SIG-M5 treated with dmso at 0.1 percent for 504 hours (cell line): Measurements from ENCODE around the gene COL12A1.

Experiments used
- DNase-seq: peaks from one replicate; lab custom pipeline; 2025; ENCODE audit not compliant: unreplicated experiment; lab: John Stamatoyannopoulos, UW

Gene COL12A1

DNA sequence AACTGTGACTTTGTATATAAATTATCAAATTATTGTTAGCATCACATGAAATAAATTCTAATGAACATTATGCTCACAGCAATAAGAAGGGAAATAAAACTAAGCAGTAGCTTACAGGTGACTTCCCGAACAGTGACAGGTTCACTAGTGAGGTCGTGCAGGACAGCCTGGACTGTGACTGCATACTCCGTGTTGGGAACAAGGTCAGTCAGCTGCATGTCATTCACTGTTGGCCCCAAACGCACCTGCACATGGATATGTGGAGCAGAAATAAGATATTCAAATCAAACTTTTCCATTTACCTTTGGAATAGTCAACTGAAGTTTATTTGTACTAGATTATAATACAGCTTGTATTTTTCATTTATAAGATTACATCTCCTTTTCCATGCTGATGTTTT, 60.6 kb downstream of the COL12A1 start:
- DNase-seq = no peak

GRCh38 chr6:75144386-75144785, 61.5 kb downstream of the COL12A1 start:
- DNase-seq = no peak

DNA sequence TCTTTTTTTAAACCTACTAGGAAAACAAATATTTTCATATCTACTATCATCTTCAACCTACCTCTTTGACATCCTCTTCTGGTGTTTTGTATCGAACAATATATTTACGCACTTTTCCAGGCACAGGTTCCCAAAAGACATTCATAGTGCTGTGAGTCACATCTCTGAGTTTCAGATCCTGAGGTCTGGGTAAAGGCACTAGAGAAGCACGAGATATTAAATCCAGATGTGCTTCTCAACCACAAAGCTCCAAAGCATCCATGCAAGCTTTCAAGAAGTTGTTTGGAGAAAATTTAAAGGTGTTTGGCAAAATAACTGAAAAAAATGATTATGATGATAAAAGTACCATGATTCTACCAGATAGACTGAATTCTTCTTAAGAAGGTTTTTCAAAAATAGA, 62.7 kb downstream of the COL12A1 start:
- no peak for DNase-seq

DNA sequence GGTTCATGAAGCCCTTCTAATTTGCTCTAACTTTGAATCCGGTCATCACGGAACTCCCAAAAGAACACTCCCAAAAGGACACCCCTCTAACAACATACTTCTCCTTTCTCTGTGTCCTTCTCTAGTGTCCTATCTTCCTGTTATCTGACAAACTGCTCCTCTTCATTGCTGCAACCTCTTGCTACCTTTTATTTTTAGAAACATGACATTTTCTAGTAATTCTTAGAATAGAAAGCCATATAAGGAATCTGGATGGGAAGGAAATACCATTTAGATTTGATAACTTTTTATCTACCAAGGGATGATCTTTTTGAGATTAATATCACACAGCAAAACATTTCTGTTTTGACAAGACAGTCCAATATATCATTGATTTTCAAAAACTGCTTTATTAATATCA, 63.1 kb downstream of the COL12A1 start:
- no peak for DNase-seq

- no peak for DNase-seq
Measured at GRCh38 chr6:75135876-75136275, 70.0 kb downstream of the COL12A1 start.

GRCh38 chr6:75135450-75135849, 70.4 kb downstream of the COL12A1 start:
- no peak for DNase-seq

- no peak for DNase-seq
Measured at GRCh38 chr6:75130784-75131183, 75.1 kb downstream of the COL12A1 start.

GRCh38 chr6:75128878-75129570, 76.8 kb downstream of the COL12A1 start:
- DNase-seq = no peak

- DNase-seq = no peak
Measured at GRCh38 chr6:75126518-75126917, 79.3 kb downstream of the COL12A1 start.

- no peak for DNase-seq
Measured at GRCh38 chr6:75124983-75125382, 80.9 kb downstream of the COL12A1 start.

DNA sequence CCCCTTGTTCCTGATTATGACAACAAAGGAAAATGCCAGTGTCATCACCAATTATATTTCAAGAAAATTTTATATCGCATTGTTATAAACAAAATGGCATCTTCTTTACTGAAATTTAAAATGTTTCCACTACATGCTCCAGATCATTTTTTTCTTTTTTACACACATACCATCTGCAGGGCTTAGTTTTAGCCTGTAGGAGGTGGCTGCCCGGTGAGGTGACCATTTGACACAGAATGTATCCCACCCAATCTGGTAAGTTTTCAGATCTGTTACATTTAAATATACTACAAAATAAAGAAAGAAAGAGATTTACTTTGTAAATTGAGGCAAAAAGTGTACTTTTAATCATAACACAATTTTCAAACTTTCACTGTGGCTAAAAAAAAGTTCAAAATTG, 81.8 kb downstream of the COL12A1 start:
- DNase-seq = no peak

DNA sequence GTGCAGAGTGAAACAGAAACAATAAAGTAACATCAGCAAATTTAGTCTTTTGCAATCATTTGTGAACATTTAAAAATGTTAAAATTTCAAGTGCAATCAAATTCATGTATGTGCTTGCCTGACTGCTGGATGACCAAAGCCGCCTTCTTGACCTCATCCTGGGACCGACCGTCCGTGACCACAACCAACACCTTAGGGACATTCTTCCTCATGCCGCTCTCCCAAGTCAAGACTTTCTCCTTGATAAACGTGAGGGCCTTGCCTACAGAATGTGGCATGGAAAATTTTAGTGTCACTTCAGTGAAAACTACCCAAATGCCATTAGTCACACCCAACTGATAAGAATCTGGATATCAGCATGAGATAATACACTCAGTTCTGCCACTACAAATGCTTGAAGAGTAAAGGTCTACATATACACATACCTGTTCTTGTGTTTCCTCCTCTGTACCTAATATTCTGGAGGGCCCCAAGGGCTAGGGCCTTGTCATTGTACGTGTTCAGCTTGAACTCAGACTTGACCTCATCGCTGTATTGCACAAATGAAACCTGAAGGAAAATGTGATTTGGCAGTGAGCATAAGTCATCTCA, 86.8 kb downstream of the COL12A1 start:
- DNase-seq = no peak

DNA sequence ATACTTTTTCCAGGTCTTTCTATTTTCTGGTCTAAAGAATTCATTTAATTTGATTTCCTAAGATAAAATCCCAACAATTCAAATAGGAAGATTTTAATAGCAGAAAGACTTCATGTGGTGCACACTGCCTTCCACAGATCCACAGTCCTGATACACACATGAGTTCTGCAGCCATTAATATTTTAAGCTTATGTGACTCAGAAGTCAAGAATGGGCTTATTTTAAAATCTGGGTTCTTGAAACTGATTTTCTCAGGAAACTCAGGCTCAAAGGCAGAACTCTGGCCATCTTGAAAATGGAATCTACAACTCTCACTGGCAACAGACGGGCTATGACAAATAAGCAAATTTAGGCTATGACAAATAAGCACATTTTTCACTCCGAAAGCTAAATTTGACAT, 88.2 kb downstream of the COL12A1 start:
- no peak for DNase-seq

DNA sequence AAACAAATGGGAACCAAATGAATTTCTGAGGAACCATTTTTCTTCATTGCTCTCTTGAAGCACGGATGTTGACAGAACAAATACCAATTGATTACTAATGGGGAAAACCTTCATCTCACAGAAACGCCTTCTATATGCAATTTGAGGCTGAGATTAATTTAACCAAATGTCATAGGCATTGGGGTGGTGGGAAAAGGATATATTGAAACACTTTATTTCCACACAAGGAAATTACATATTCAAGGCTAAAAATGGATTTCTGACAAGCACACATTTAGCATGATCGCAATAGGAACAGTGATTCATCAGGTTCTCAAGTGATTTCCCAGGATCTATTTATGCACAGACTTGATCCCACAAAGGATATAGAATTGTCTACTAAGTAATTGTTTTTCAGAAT, 88.9 kb downstream of the COL12A1 start:
- DNase-seq = no peak

- DNase-seq = no peak
Measured at GRCh38 chr6:75115481-75115880, 90.4 kb downstream of the COL12A1 start.

- no peak for DNase-seq
Measured at GRCh38 chr6:75114806-75115205, 91.0 kb downstream of the COL12A1 start.

- no peak for DNase-seq
Measured at GRCh38 chr6:75114195-75114594, 91.7 kb downstream of the COL12A1 start.

- DNase-seq = no peak
Measured at GRCh38 chr6:75113446-75113845, 92.4 kb downstream of the COL12A1 start.

DNA sequence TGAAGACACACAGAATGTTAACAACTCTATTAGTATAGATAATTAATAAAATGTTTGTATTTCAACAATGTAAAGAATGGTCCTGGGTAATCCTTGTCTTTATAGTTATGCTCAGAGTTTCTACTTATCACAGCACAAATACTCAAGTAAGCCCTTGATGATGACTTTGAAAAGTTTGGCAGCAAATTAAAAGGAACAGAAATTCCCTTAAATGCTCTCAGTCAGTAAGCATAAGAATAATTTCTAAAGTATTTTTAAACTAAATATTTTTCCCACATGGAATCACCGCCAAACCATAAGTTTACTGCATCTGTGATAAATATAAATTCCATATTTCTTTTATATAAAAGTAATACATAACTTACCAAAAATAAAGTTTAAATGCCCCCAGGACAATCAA, 96.1 kb downstream of the COL12A1 start:
- no peak for DNase-seq

GRCh38 chr6:75109022-75109421, 96.8 kb downstream of the COL12A1 start:
- DNase-seq = no peak

- DNase-seq = no peak
Measured at GRCh38 chr6:75108333-75108974, 97.4 kb downstream of the COL12A1 start.

DNA sequence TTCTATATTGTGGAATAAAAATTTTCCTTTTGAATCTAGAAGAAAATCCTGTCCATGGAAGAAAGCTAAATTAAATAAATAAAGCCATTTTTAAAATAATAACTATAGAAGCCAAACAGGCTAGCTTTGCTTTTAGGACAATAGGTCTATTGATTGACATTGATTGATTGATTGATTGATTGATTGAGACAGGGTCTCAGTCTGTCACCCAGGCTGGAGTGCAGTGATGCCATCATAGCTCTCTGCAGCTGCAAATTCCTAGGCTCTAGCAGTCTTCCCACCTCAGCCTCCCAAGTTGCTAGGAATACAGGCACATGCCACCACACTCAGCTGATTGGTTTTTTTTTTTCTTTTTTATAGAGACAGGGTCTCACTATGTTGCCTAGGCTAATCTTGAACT, 97.9 kb downstream of the COL12A1 start:
- DNase-seq = no peak

DNA sequence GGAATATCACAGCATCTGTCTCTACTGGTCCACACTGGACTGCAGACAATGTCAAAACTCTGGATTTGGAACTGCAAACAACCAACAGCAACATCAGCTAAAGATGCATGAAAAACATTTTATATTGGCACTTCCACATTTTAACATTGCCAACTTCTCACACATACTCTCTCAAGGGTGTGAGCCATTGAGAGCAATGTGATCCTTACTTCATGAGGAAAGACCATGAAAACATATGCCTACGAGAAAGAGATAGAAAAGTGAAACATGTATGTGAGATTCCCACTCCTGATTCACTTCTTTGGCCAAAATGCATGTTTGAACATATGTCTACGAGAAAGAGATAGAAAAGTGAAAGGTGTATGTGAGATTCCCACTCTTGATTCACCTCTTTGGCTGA, 99.4 kb downstream of the COL12A1 start:
- DNase-seq = no peak
